ENCODE results near the gene MGST2.

DNA sequence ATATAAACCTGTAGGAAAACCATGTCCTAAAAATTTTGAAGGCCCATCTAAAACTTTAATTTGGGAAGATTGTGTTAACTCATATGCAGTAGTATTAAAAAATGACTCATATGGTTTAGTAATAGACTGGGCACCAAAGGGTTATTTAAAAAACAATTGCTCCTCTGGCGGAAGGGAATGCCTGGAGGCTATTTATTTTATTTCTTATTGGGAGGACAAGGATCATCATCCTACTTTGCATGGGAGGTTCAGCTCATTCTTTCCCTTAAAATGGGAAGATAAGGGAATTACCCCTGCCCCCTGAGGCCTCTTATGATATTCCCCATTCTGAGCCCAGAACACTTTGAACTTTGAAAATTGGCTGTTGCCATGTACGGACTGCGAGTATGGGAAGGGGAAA is 29.7 kb upstream of the MGST2 start:
- TF ChIP-seq, protein P1, sequence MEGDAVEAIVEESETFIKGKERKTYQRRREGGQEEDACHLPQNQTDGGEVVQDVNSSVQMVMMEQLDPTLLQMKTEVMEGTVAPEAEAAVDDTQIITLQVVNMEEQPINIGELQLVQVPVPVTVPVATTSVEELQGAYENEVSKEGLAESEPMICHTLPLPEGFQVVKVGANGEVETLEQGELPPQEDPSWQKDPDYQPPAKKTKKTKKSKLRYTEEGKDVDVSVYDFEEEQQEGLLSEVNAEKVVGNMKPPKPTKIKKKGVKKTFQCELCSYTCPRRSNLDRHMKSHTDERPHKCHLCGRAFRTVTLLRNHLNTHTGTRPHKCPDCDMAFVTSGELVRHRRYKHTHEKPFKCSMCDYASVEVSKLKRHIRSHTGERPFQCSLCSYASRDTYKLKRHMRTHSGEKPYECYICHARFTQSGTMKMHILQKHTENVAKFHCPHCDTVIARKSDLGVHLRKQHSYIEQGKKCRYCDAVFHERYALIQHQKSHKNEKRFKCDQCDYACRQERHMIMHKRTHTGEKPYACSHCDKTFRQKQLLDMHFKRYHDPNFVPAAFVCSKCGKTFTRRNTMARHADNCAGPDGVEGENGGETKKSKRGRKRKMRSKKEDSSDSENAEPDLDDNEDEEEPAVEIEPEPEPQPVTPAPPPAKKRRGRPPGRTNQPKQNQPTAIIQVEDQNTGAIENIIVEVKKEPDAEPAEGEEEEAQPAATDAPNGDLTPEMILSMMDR (IDR thresholded peaks at IDR 0.05), result no peak
- no peak for TF ChIP-seq POLR2A (IDR thresholded peaks at IDR 0.05)

All from testis (tissue), 2 donors.